Measurements from ENCODE around the gene AP2A1.

AP2A1 gene

DNA sequence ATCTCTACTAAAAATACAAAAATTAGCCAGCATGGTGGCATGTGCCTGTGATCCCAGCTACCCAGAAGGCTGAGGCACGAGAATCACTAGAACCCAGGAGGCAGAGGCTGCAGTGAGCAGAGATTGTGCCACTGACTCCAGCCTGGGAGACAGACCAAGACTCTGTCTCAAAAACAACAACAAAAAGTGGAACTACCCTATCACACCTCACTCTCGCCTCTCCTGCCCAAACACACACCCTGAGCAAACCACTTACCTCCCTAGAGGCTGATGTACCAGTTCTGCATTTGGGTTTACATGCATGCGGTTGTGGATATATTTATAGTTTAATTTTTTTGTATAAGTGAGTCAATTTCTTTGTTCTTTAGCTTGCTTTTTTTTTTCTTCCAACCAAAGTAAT lies 76.5 kb downstream of the AP2A1 start:
- no peak for DNase-seq

DNA sequence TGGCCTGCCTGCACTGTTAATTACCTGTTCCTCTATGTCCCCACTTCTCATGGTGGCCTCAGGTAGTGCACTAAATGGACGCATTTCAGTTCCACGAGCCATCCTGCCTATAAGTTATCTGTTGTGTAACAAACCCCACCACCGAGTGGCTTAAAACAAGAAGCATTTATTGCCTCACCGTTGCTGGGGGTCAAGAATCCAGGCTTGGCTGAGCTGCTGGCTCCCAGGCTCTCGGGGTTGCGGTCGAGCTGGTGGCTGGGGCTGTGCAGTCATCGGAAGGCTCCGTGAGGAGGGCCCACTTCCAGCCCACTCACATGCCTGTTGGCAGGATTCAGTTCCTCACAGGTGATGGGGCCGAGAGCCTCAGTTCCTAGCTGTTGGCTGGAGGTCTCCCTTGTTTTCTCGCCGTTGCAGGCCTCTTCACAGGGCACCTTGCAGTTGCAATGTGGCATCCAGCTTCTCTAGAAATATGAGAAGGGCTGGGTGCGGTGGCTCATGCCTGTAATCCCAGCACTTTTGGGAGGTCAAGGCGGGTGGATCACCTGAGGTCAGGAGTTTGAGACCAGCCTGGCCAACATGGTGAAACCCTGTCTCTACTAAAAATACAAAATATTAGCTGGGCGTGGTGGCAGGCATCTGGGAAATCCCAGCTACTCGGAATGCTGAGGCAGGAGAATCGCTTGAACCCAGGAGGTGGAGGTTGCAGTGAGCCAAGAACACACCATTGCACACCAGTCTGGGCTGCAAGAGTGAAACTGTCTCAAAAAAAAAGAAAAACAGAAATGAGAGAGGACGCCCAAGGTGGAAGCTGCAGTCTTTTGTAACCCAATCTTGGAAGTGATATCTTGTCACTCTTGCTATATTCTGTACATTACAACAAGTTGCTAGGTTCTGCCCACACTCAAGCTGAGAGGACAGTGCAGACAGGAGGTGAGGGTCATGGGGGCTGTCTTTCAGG lies 77.6 kb downstream of the AP2A1 start:
- no peak for DNase-seq

- DNase-seq, result no peak
These were observed 78.6 kb downstream of the AP2A1 start for GRCh38 chr19:49845414-49845813.

GRCh38 chr19:49846408-49846807 lies 79.6 kb downstream of the AP2A1 start:
- DNase-seq, result no peak

DNA sequence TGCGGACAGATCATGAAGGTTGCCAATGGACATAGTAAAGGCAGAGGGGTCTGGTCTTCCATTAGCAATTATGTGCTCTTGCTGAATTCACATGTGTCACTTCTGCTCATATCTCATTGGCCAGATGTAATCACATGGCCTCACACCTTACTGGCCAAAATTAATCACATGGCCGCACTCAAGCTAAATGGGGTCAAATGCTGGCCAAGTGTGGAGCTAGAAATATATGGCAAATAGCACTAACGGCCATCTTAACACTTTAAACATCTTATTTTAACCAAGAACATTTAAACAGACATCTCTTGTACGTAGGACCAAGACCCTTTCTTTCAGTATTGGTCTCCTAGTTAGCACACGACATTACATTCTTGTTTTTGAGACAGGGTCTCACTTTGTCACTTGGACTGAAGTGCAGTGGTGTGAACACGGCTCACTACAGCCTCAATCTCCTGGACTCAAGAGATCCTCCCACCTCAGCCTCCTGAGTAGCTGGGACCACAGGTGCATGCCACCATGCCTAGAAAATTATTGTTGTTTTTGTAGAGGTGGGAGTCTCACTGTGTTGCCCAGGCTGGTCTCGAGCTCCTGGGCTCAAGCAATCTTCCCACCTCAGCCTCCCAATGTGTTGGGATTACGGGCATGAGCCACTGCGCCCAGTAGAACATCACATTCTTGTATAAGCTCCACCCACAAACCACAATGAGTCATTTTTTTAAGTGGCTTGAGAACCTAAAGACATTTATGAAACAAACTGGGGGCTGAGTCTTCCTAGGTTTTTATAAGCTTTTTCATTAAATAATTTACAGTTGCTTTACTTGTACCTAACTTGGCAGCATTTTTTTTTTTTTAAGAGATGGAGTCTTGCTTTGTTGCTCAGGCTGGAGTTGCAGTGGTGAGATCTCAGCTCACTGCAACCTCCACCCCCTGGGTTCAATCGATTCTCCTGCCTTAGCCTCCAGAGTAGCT lies 81.2 kb downstream of the AP2A1 start:
- no peak for DNase-seq

DNA sequence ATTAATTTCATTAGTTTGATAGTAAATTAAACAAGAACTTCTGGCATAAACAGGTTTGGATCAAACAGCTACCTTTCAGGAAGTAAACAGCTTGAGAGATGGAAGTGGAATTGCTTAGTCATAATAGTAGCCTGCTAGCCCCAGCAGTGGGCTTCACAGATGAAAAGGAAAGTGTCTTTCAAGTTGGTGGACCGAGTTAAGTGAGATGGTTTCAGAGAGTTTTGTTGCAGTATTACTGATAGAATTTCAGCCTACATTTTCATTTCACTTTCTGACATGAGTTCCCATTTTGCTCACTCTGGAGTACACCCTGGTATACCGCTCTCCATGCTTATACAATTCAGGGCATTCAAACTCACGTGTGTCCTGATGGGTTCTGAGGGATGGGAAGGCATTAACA lies 82.1 kb downstream of the AP2A1 start:
- DNase-seq, result no peak

DNA sequence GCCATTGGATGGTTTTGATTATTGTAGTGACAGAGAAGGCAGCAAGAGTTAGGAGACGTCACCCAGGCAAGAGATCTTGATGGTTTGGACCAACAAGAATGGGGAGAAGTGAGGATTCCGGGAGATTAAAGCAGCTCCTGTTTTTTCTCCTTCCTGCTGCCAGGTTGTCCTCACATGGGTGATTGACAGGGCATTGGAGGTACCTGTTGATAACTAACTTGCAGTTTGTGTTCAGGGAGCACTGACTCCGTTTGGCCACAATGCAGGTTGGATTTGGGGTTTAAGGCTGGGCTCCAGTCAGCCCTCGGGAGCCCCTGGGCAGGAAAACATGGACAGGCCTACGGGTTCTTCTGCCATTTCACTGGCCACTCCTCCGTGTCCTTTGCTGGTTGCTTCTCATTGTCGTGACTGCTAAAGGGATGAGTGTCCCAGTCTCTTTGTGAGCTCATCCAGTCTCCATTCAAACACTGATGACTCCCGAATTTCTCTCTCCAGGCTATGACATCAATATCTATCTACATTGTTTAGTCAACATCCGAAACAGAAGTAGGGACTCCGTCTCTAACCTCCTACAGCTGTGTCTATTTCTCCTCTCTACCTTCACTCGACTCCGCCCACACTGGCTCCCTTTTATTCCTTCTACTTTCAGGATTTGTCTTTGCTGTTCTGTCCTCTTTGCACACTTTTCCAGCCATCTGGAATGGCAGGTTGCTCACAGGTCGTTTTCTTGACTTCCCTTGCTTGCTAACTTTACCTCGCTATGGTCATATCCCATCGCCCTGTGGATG lies 82.8 kb downstream of the AP2A1 start:
- no peak for DNase-seq

DNA sequence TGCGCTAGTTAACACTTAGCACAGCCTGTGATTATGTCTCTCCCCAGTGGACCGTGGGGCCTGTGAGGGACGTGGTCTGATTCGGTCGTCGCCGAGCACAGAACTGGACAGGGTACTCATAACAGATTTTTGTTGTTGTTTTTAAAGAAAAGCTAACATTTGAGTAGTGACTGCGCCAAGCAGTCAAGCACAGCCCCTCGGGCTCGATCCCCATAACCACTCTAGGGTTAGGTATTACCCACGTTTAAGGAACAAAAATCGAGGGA lies 83.4 kb downstream of the AP2A1 start:
- no peak for DNase-seq

GRCh38 chr19:49850487-49851342 lies 83.9 kb downstream of the AP2A1 start, which contains the start of gene PTOV1:
PTOV1 (plus strand) TSS chr19:49851159.
- peak; percentile 78 for DNase-seq

DNA sequence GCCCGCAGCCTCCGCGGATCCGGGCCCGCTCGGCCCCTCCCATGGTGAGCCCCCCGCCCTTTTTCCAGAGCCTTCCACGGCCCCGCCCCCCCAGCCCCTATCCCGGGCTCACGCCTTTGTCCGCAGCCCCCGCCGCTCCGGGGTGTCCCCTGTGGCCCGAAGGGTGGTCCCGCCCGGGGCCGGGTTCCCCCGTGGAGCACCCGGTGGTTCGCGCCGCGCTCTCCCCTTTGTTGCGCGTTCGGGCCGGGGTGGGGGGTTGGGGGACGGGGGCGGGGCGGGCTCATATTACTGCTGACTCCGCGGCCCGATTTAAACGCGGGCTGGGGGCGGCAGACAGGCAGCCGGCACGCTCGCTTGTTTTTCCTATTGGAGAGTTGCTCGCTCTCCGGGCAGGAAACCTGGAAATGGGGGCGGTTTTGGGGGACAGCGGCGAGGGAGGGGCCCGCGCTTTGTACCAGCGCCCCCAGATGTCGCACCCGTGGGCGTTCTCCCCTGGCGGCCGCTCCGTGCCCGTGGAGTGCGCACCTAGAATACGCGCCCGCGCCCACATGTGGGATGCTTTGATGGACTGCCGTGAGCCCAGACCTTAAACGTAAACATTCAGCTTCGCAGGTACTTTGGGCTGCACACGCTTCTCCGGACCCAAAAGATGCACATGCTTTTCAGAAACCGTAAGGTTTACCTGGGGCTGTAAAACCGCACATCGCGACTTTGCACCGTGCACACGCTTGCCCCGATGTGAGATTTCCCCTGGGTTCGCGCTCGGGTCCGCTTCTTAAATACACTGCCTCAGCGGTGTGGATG lies 84.9 kb downstream of the AP2A1 start:
- DNase-seq, result no peak

- DNase-seq, result no peak
These were observed 85.9 kb downstream of the AP2A1 start for GRCh38 chr19:49852631-49853126.

DNA sequence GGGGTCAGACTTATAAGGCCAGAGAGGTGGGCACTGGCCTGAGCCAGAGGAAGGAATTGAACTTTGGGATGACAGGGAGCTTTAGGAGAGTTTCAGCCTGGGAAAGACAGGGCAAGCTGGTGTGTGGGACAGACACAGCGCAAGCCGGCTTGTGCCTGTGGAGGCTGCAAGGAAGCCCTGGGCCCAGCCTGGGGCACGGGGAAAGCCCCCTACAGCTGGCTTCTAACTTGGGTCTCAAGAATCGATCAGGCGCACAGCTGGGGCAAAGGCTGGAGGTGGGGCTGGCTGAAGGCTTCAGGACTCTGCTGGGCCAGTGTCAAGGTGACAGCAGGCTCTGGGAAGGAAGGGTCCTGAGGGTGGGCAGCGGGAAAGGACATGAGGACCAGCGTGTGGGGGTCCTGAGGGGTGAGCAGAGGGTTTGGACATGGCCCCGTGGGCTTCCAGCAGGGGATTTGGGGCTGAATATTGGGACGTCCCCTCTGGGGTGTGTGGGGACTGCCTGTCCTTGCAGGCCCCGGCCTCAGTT lies 87.1 kb downstream of the AP2A1 start:
- DNase-seq, result no peak

DNA sequence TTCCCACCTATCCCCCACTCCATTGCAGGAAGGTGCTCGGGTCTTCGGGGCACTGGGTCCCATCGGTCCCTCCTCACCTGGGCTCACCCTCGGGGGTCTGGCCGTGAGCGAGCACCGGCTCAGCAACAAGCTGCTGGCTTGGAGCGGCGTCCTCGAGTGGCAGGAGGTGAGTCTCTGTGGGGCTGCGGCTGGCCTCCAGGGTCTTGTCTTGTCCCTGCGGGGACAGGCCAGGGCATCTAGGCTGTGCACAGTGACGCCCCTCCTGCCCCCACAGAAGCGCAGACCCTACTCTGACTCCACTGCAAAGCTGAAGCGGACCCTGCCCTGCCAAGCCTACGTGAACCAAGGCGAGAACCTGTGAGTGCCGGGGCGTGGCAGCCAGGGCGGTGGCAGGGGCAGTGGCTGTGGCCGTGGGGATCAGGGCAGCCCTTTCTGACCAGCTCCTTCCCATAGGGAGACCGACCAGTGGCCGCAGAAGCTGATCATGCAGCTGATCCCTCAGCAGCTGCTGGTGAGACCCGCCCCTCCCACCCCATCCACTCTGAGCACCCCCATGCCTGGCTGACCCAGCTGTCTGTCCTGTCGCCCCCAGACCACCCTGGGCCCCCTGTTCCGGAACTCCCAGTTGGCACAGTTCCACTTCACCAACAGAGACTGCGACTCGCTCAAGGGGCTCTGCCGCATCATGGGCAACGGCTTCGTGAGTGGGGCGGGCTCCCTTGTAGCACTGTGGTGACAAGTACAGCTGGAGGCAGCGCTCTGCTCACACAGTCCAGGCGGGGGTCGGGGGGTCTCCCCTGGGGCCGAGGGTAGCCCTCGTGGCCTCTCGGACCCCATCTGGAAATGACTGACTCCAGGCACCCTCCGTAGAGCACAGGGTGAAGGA lies 87.8 kb downstream of the AP2A1 start:
- DNase-seq, result no peak

DNA sequence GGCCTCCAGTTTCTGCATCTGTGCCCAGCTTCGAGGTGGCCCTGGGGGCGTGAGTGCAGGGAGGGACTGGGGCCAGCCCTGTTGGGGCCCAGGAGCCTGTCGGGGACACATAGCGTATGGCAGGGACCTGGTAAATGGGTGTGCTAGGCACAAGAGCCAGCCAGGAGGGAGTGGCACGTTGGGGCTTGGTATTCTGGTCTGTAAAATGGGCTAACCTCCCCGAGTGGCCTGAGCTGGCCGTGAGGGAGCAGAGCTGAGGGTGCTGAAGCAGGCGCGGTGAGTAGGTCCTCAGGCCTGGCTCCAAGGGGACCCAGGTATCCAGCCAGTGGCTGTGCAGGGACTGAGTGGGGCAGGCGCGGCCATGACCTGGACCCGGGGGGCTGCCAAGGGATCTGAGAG lies 88.5 kb downstream of the AP2A1 start:
- no peak for DNase-seq

DNA sequence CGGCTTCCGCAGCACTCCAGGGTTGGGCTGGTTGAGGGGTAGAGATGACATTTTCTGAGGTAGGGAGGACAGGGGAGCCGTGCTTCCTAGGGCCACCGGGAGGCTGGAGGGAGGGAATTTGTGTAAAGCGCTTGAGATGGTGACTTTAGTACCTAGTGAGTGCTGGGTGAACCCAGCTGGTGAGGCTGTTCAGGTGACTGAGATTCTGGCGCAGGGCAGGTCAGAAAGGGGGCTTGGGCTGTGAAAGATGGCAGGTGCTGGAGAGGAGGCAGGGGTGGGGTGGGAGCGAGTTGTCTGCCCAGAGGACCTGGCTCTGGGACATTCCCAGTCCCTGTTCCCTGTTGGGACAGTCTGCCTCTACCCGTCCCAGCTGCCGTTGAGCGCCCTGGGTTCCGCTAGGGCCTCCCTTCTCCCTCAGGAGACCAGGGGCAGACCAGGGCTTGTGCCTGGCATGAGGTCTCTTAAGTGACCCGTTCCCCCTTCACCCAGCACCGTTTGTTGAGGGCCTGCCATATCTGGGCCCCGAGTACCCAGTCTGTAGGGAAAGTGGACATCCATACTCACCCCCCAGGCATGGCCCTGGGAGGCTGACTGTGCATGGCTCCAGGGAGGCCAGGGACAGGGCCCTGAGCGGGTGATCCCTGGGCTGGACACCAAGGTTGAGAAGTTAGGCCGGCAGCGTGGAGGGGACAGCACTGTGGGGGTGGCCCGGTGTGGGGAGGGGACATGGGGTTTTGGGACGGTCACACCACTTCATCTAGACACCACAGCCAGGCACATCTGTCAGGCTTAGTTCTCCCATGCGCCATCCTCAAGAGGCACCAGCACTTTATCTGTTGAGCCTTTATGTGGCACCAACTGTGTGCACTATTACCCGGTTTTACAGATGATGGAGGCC lies 89.1 kb downstream of the AP2A1 start:
- no peak for DNase-seq

DNA sequence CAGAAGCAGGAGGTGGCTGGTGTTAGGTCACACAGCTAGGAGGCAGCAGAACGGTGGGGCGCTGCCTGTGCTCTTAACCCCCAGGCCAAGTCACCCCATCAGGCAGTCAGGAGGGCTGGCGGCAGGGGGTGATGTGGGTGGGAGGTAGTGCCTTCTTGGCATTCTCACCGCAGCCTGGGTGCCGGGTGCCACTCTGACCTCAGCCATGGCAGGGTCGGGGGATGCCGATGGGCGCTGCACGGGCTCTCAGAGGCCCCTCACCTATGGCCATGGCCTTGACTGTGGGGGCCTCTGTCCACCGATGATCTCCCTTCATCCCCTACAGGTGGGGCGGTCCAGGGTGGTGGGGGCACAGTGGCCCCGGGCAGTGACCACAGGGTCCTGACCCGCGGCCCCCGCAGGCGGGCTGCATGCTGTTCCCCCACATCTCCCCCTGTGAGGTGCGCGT lies 89.8 kb downstream of the AP2A1 start:
- DNase-seq, result no peak

Data from NCI-H1694 (cell line).